ENCODE measurements around the gene SERPINB6. TPM values are rescaled to one million over a fixed set of nuclear protein-coding genes. Genes with fewer than 3 reads are reported as not detected.
"Not testable (repeated sequence)": the region's sequence is repeated elsewhere in the genome, so short reads cannot be mapped to it uniquely, and the experiment has no call there.

SERPINB6 gene
- total RNA-seq, 1 experiment from 2014 or later: 39.0 TPM

DNA sequence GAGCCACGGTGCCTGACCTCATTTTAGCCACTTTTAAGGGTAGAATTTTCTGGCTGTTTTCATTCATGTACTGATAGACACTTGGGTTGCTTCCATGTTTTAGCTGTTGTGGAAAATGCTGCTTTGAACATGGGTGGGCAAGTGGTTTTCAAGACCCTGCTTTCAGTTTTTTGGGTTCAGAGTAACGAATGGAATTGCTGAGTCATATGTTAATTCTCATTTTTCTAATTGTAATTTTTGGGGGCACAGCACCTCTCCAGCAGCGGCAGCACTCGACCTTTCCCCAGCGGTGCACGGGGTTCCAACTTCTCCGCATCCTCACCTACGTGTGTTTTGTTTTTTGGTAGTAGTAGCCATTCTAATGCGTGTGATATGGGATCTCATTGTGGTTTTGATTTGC is 33.7 kb upstream of the SERPINB6 start:
- no CpG with 5 or more reads among the region's 9 CpGs for WGBS (ENCODE audit: extremely low coverage, insufficient read length, low lambda C conversion rate)
- DNase-seq: no peak
- Histone ChIP-seq H4K5ac (ENCODE audit: insufficient read length, low read depth, low read length) (no peak overlapping the region), H3K9ac (ENCODE audit: extremely low read depth, insufficient read length, low read length) (no peak overlapping the region), H3K27me3 (ENCODE audit: insufficient read depth, low read length) (no peaks in the 10 kb centered on the region), H3K23ac (ENCODE audit: insufficient read length, low read depth, low read length) (no peak overlapping the region), H3K4me2 (ENCODE audit: insufficient read depth, insufficient read length, low read length) (no peak overlapping the region), H3K4ac (ENCODE audit: low read depth, low read length) (no peak overlapping the region), H3K18ac (ENCODE audit: insufficient read length, low read depth, low read length) (no peak overlapping the region), H2BK5ac (ENCODE audit: insufficient read length, low read length) (no peak overlapping the region), H3K27ac (ENCODE audit: insufficient read length, low read depth, low read length) (no peak overlapping the region), H3K4me1 (ENCODE audit: insufficient read depth, low read length) (peaks cover 2% of the 10 kb centered on the region; the same call in 1 of the 2 replicates), H2BK20ac (ENCODE audit: low read depth, low read length, poor library complexity, severe bottlenecking) (no peak overlapping the region), H2BK120ac (ENCODE audit: low read depth, low read length, poor library complexity, severe bottlenecking) (no peak overlapping the region), H3K79me1 (ENCODE audit: insufficient read depth, low read depth, low read length, poor library complexity, severe bottlenecking) (peaks cover 5% of the 10 kb centered on the region), H2BK12ac (ENCODE audit: insufficient read length, low read depth, low read length) (no peak overlapping the region), H3K14ac (ENCODE audit: insufficient read depth, low read length) (no peak overlapping the region), H4K20me1 (ENCODE audit: control insufficient read depth, insufficient read depth, insufficient read length) (no peaks in the 10 kb centered on the region), H3K56ac (ENCODE audit: insufficient read length, low read depth, low read length) (no peak overlapping the region), H4K8ac (replicated peaks; ENCODE audit: insufficient read length, low read depth, low read length) (no peak overlapping the region), H2BK15ac (ENCODE audit: low read depth, low read length) (no peak overlapping the region), H3K23me2 (ENCODE audit: insufficient read length, low read depth, low read length, poor library complexity, severe bottlenecking) (peaks cover 2% of the 10 kb centered on the region), H3K79me2 (ENCODE audit: insufficient read depth, low read length) (peaks cover 1% of the 10 kb centered on the region; the same call in 1 of the 2 replicates), H2AFZ (ENCODE audit: low read length) (no peak overlapping the region), H3T11ph (ENCODE audit: low read length) (no peak overlapping the region), H3K9me3 (ENCODE audit: control insufficient read depth, low read depth, low read length) (peaks cover 4% of the 10 kb centered on the region), H2AK5ac (ENCODE audit: insufficient read length, low read length) (no peak overlapping the region), H4K91ac (ENCODE audit: insufficient read length, low read depth, low read length) (no peak overlapping the region)
- Mint-ChIP-seq H3K9me3 (peaks cover 6 to 8% of the 10 kb centered on the region in 2 experiments), H3K27me3 (ENCODE audit: low read depth) (no peaks in the 10 kb centered on the region; the same call in 1 of the 2 replicates), H3K4me3 (no peak overlapping the region), H3K27ac (peak overlapping the region in 2 of 3 experiments; percentile 7 to 71; a peak in 2 of 7 replicates), H3K4me1 (peaks cover 55 to 65% of the 10 kb centered on the region in 2 experiments), H3K36me3 (ENCODE audit: insufficient read depth in 1 of 3, low read depth in 3 of 3) (peaks cover 56 to 66% (median 65%) of the 10 kb centered on the region in 3 experiments)
- TF ChIP-seq CTCF (conservative IDR thresholded peaks at IDR 0.05): no peak

DNA sequence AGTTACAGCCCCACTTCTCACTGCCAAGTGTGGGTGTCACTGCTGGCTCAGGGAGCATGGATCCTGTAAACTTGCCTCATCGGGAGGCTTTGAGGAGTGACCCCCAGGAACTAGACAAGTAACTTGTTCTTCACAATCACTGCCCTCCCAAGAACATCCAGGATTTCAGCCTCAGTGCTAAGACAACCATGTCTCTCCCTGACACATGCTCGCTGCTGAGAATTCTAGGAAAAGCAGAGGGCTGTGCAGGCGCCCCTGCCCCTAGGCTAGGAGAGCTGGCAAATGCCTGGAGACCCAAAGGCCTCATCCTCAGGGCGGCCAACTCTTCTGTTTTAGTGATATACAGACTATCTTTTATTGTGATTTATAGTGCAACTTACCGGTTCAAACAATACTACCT is 31.9 kb upstream of the SERPINB6 start:
- not testable (repeated sequence) for H2BK12ac ChIP-seq (ENCODE audit: insufficient read length, low read depth, low read length); H2BK120ac ChIP-seq (ENCODE audit: low read depth, low read length, poor library complexity, severe bottlenecking); H2BK15ac ChIP-seq (ENCODE audit: low read depth, low read length); H3K4me1 ChIP-seq (ENCODE audit: insufficient read depth, low read length); H3K79me1 ChIP-seq (ENCODE audit: insufficient read depth, low read depth, low read length, poor library complexity, severe bottlenecking); H4K8ac ChIP-seq (replicated peaks; ENCODE audit: insufficient read length, low read depth, low read length); H4K5ac ChIP-seq (ENCODE audit: insufficient read length, low read depth, low read length); H2BK5ac ChIP-seq (ENCODE audit: insufficient read length, low read length); H3K4ac ChIP-seq (ENCODE audit: low read depth, low read length); H3K27me3 Mint-ChIP-seq (ENCODE audit: low read depth); H2AFZ ChIP-seq (ENCODE audit: low read length); H2AK5ac ChIP-seq (ENCODE audit: insufficient read length, low read length); H3K14ac ChIP-seq (ENCODE audit: insufficient read depth, low read length); H3K18ac ChIP-seq (ENCODE audit: insufficient read length, low read depth, low read length); H3T11ph ChIP-seq (ENCODE audit: low read length); H3K27me3 ChIP-seq (ENCODE audit: insufficient read depth, low read length); H4K20me1 ChIP-seq (ENCODE audit: control insufficient read depth, insufficient read depth, insufficient read length); DNase-seq; H4K91ac ChIP-seq (ENCODE audit: insufficient read length, low read depth, low read length); H3K9ac ChIP-seq (ENCODE audit: extremely low read depth, insufficient read length, low read length); H3K9me3 Mint-ChIP-seq; H3K79me2 ChIP-seq (ENCODE audit: insufficient read depth, low read length); H3K27ac ChIP-seq (ENCODE audit: insufficient read length, low read depth, low read length); H3K56ac ChIP-seq (ENCODE audit: insufficient read length, low read depth, low read length); H2BK20ac ChIP-seq (ENCODE audit: low read depth, low read length, poor library complexity, severe bottlenecking); H3K9me3 ChIP-seq (ENCODE audit: control insufficient read depth, low read depth, low read length); H3K4me2 ChIP-seq (ENCODE audit: insufficient read depth, insufficient read length, low read length); H3K23ac ChIP-seq (ENCODE audit: insufficient read length, low read depth, low read length)
- Mint-ChIP-seq H3K27ac (peak overlapping the region in 2 of 3 experiments; percentile 36 to 78; a peak in 3 of 7 replicates), H3K4me3 (peak overlapping the region in 1 of 2 experiments; percentile 36; a peak in 1 of 5 replicates), H3K4me1 (peaks cover 46 to 55% of the 10 kb centered on the region in 2 experiments), H3K36me3 (ENCODE audit: insufficient read depth in 1 of 3, low read depth in 3 of 3) (peaks cover 42 to 56% (median 52%) of the 10 kb centered on the region in 3 experiments)
- peaks cover 14% of the 10 kb centered on the region for H3K23me2 ChIP-seq (ENCODE audit: insufficient read length, low read depth, low read length, poor library complexity, severe bottlenecking)
- no CpG with 5 or more reads among the region's 5 CpGs for WGBS (ENCODE audit: extremely low coverage, insufficient read length, low lambda C conversion rate)

Data from H9 (cell line).